Right ventricle myocardium superior (tissue), 1 donor: ENCODE measurements around the gene MOSPD3. TPM values are rescaled to one million over a fixed set of nuclear protein-coding genes. Genes with fewer than 3 reads are reported as not detected.
A peak's percentile ranks its signal among the peaks of the same experiment; 100 is the strongest.

Experiments used
- ATAC-seq: fragments of 200-7000 bp; cut with Tn5 transposase; one replicate; pipeline ENCODE4 v1.9.1; 2020; ENCODE audit warnings: mild to moderate bottlenecking; ENCODE audit not compliant: poor library complexity
- DNase-seq: peaks from one replicate; pipeline ENCODE4 v3.0.0-alpha.2; 2020
- intact Hi-C: fragments of 100-400 bp; cut with DNase I; formaldehyde crosslinking; loops from one replicate; pipeline ENCODE4 v1.11.2; 2022
- total RNA-seq: library from RNA; stranded (reverse); fragmentation: NEBNext Ultra II Directional; extraction: Animal tissue kit (Norgen Biotek cat#: 25700); gene quantifications from one replicate; pipeline ENCODE4 v1.2.1, GENCODE V29; 2021
- donor health status: DM: no; HTN: yes; CAD: no; lungs with severe emphysema.

The MOSPD3 gene
- total RNA-seq, 1 donor from 2014 or later = 9.3 TPM

DNA sequence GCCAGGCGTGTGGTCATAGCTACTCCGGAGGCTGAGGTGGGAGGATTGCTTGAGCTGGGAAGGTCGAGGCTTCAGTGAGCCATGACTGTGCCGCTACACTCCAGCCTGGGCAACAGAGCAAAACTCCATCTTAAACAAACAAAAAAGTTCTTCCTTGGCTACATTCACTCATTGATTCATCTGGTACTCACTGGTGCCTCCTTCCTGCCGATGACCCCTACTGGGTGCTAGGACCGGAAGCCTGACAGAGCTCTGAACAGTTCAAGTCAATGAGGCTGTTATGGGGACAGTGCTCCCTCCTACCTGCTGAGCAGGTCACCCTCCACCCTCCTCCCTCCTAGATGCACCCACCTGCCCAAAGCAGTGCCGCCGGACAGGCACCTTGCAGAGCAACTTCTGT lies 5.2 kb upstream of the MOSPD3 start:
- ATAC-seq (no peak), DNase-seq (no peak)
- intact Hi-C loops = no loop called here

DNA sequence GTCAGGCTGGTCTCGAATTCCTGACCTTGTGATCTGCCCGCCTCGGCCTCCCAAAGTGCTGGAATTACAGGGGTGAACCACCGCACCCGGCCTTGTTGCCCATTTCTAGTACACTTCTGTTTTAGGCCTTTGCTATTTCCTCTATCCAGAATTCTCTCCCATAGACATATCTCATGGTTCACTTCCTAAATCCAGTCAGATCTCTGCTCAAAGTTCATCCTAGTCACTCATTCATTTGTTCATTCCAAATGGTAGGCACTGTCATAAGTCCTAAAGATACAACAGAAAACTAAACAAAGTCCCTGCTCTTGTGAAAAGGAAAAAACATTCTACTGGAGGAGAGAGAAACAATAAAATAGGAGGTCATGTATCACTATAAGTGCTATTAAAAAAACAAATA lies 2.4 kb upstream of the MOSPD3 start:
- no peak for DNase-seq
- no peak for ATAC-seq
- intact Hi-C loops = no loop called here

GRCh38 chr7:100612730-100613390 lies 520 bp downstream of the MOSPD3 start:
- intact Hi-C loops = no loop called here
- ATAC-seq (peak; percentile 2), DNase-seq (no peak)

DNA sequence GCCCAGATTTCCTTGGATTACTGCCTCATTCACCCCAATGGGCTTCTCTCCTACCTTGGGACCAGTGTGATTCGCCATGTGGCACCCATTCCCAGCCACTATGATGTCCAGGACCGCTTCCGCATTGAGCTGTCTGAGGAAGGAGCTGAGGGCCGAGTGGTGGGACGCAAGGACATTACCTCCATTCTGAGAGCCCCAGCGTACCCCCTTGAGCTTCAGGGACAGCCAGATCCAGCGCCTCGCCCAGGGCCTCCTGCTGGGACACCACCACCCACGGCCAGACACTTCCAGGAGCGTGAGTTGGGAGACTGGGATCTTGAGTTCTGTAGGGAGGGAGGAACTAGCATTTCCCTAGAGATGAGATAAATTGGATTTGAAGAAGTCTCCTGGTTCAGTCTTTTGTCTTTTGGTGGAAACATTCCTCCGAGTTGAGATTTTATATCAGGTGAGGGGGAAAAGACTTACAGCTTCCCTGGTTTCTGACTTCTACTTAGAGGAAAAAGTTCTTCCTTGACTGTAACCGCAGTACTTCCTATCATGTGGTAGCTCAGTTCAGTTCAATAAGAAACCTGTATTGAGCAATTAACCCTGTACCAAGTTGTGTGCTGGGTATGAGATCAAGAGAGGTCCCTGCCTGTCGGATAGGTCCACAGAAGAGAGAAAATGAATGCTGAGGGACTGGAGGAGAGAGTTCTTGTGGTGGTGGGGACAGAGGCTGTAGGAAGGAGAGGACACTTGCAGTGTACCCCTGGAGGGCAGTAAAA lies 1.3 kb downstream of the MOSPD3 start:
- intact Hi-C loops = no loop called here
- ATAC-seq (no peak), DNase-seq (no peak)

GRCh38 chr7:100614308-100614861 lies 2.0 kb downstream of the MOSPD3 start:
- ATAC-seq = no peak
- intact Hi-C loops = no loop called here
- no peak for DNase-seq

GRCh38 chr7:100620239-100620638 lies 7.9 kb downstream of the MOSPD3 start:
- DNase-seq = no peak
- no peak for ATAC-seq
- intact Hi-C loops = no loop called here

DNA sequence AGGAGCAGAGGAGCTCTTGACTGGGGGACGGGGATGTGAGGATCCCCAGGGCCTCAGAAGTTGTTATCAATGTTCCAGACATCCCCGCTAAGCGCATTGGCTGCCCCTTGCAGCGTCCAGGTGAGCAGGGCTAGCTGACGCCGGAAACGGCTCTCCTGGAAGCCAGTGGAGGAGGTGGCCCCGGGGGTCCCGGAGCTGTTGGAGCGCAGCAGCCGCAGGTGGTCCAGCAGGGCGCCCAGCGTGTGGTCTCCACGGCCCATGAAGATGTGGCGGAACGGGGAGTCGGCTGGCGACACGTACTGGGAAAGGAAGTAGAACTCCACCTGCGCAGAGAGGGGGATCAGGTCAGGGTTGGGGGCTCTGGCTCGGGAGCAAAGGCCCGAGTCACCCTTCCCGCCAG lies 8.5 kb downstream of the MOSPD3 start:
- no peak for ATAC-seq
- DNase-seq = no peak
- intact Hi-C loops = no loop called here

- DNase-seq (no peak), ATAC-seq (no peak)
- intact Hi-C loops = no loop called here
Measured at GRCh38 chr7:100621554-100621953, 9.2 kb downstream of the MOSPD3 start.

DNA sequence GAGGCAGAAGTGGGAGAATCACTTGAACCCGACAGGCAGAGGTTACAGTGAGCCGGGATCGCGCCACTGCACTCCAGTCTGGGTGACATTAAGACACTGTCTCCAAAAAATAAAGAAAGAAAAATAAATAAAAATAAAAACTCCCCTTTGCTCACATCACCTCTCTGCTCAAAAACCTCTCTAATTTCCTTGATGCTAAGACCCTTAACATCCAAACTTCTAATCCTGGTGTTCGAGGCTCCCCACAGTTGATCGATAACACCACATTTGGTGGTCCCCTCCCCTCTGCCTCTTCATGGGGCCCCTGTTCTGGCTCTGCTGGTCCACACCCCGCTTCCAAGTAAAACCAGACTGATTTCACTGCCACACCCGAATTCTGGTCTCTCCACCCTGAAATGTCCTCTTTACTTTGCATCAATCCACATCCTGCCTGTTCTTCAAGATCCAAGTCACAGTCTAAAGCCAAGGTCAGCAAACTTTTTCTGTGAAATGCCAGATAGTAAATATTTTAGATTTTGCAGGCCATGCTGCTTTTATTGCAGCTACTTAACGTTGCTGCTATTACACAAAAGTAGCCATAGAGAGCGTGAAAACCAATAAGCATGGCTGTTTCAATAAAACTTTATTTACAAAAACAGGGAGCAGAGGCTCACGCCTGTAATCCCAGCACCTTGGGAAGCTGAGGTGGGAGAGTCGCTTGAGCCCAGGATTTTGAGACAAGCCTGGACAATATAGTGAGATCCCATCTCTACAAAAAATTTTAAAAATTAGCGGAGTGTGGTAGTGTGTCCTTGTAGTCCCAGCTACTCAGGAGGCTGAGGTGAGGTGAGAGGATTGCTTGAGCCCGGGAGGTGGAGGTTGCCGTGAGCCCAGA lies 11.8 kb downstream of the MOSPD3 start:
- DNase-seq = no peak
- ATAC-seq = no peak
- intact Hi-C loops = no loop called here

GRCh38 chr7:100626055-100626454 lies 13.7 kb downstream of the MOSPD3 start:
- intact Hi-C loops = loop anchor here (5.0 kb wide), 1 partner anchor 41 kb away; no protein-coding TSS in a partner anchor
- DNase-seq (no peak), ATAC-seq (no peak)

DNA sequence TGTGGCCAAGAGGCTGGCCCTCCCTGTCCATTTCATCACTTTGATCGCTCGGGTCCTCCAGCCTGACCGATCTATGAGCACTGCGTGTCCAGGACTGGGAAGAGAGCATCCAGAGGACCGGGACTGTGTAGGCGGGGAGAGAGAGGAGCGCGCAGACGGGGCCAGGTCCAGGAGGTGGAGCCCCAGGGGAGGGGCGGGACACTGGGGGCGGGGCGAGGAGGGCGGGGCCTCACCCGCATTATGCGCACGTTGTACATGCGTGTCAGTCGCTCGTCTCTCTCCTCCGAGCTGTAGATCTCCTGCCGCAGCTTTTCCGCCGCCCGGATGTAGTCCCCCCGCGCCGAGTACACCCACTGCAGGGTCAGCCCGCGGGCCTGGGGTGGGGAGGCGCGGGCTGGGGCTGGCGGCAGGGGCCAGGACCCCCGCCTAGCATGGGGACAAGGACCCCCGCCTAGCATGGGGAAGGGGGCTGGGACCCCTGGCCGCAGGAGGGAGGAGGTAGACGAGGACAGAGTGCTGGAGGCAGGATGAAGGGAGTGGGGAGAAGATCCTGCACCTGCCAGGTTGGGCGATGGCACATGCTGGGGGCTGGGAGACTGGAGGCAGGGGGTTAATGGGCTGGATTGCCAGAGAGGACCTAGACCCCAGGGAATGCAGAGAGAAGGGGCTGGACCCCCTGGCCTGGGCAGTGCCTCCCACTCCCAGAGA lies 14.3 kb downstream of the MOSPD3 start:
- peak; percentile 88 for DNase-seq
- ATAC-seq = peak; percentile 97
- intact Hi-C loops = loop anchor here (5.0 kb wide), 1 partner anchor 41 kb away; no protein-coding TSS in a partner anchor

GRCh38 chr7:100627238-100627549 lies 14.9 kb downstream of the MOSPD3 start:
- ATAC-seq (no peak), DNase-seq (no peak)
- intact Hi-C loops = loop anchor here (5.0 kb wide), 1 partner anchor 40 kb away; no protein-coding TSS in a partner anchor

GRCh38 chr7:100629117-100629716 lies 16.9 kb downstream of the MOSPD3 start:
- ATAC-seq (no peak), DNase-seq (no peak)
- intact Hi-C loops = loop anchor here (5.0 kb wide), 1 partner anchor 38 kb away; no protein-coding TSS in a partner anchor

DNA sequence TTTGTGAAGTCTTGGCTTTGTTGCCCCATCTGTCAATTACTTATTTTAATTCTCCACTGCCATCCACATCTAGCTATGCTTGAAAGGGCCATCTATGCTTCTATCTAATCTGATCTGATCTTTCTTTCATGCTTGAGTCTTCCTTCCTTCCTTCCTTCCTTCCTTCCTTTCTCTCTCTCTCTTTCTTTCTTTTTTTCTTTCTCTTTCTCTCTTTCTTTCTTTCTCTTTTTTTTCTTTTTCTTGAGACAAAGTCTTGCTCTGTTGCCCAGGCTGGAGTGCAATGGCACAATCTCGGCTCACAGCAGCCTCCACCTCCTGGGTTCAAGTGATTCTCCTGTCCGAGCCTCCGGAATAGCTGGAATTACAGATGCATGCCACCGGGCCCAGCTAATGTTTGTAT lies 17.7 kb downstream of the MOSPD3 start:
- DNase-seq (no peak), ATAC-seq (no peak)
- intact Hi-C loops = no loop called here

DNA sequence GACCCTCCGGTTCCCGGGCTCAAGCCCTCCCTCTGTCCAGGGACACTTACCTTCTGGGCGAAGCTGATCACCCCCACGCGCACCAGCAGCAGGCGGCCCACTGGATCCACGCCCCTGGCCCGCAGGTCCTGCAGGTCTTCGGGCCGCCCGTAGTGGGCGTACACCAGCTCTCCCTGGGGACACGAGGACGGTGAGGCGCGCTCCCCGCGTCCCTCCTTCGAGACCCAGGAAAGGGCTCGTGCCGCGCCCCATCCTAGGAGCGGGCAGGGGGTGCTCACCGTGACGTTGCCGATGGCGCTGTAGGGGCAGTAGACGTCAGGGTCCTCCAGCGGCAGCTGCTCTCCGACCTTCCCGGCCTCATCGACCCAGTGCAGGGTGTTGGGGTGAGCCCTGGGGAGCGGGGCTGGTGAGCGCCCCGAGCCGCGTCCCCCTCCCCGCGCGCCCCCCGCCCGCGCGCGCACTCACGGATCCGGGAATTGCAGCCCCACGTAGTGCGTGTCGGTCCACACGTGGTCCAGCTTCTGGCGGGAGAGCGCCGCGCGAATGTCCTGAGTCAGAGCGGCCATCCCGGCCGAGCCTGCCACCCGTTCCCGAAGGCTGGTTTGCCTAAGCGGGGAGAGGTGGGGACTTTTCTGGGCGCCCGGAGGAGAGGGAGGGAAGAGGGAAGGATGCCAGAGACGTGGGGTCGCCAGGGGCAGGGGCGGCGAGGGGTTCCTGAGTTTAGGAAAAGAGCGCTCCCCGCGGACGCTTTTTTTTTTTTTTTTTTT lies 20.8 kb downstream of the MOSPD3 start:
- DNase-seq (peak; percentile 62), ATAC-seq (peak; percentile 68)
- intact Hi-C loops = no loop called here

- ATAC-seq (no peak), DNase-seq (no peak)
- intact Hi-C loops = no loop called here
Measured at GRCh38 chr7:100639995-100640516, 27.7 kb downstream of the MOSPD3 start.
